Measurements from ENCODE around the gene S100A8. TPM values are rescaled to one million over a fixed set of nuclear protein-coding genes. Genes with fewer than 3 reads are reported as not detected.

The S100A8 gene
- total and polyA plus RNA-seq, 4 donors = 38.4 to 99.3 (median 41.9) TPM

- TF ChIP-seq SP1 (IDR thresholded peaks at IDR 0.05) (no peak), RAD21 (IDR thresholded peaks at IDR 0.05) (no peak), YY1 (IDR thresholded peaks at IDR 0.05) (no peak), JUND (IDR thresholded peaks at IDR 0.05) (no peak), ZBTB33 (IDR thresholded peaks at IDR 0.05) (no peak), RXRA (IDR thresholded peaks at IDR 0.05) (no peak), FOXA2 (IDR thresholded peaks at IDR 0.05) (no peak), GABPA (IDR thresholded peaks at IDR 0.05 in 1 of 2, conservative IDR thresholded peaks at IDR 0.05 in 1 of 2) (no peak), TAF1 (conservative IDR thresholded peaks at IDR 0.05) (no peak), MAX (IDR thresholded peaks at IDR 0.05) (no peak), NR2F2 (IDR thresholded peaks at IDR 0.05) (no peak), HNF4G (IDR thresholded peaks at IDR 0.05) (no peak), HNF4A (conservative IDR thresholded peaks at IDR 0.05) (no peak), CTCF (IDR thresholded peaks at IDR 0.05; ENCODE audit: low read depth, low read length, missing input control) (no peak), EGR1 (IDR thresholded peaks at IDR 0.05; ENCODE audit: low read depth in 2 of 2) (no peak), FOXA1 (IDR thresholded peaks at IDR 0.05) (no peak)
- TF ChIP-seq, protein P1, sequence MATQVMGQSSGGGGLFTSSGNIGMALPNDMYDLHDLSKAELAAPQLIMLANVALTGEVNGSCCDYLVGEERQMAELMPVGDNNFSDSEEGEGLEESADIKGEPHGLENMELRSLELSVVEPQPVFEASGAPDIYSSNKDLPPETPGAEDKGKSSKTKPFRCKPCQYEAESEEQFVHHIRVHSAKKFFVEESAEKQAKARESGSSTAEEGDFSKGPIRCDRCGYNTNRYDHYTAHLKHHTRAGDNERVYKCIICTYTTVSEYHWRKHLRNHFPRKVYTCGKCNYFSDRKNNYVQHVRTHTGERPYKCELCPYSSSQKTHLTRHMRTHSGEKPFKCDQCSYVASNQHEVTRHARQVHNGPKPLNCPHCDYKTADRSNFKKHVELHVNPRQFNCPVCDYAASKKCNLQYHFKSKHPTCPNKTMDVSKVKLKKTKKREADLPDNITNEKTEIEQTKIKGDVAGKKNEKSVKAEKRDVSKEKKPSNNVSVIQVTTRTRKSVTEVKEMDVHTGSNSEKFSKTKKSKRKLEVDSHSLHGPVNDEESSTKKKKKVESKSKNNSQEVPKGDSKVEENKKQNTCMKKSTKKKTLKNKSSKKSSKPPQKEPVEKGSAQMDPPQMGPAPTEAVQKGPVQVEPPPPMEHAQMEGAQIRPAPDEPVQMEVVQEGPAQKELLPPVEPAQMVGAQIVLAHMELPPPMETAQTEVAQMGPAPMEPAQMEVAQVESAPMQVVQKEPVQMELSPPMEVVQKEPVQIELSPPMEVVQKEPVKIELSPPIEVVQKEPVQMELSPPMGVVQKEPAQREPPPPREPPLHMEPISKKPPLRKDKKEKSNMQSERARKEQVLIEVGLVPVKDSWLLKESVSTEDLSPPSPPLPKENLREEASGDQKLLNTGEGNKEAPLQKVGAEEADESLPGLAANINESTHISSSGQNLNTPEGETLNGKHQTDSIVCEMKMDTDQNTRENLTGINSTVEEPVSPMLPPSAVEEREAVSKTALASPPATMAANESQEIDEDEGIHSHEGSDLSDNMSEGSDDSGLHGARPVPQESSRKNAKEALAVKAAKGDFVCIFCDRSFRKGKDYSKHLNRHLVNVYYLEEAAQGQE (IDR thresholded peaks at IDR 0.05) = no peak
- TF ChIP-seq, protein P2, sequence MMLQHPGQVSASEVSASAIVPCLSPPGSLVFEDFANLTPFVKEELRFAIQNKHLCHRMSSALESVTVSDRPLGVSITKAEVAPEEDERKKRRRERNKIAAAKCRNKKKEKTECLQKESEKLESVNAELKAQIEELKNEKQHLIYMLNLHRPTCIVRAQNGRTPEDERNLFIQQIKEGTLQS (IDR thresholded peaks at IDR 0.05) = no peak
- H3K4me3 ChIP-seq (ENCODE audit: low read depth in 1 of 3, low read length in 3 of 3) = no peak overlapping the region
- no peak overlapping the region for H3K9ac ChIP-seq (ENCODE audit: low read depth in 1 of 2, low read length in 2 of 2)
- WGBS = 84% methylated on average over 4 of the region's 4 CpGs
- no peaks in the 10 kb centered on the region for H3K27me3 ChIP-seq (ENCODE audit: control insufficient read depth in 4 of 4, insufficient read depth in 4 of 4, low read length in 3 of 4)
- no peaks in the 10 kb centered on the region for H3K4me1 ChIP-seq (ENCODE audit: control insufficient read depth in 4 of 4, insufficient read depth in 4 of 4, low read length in 3 of 4)
- no peaks in the 10 kb centered on the region for H3K9me3 ChIP-seq (ENCODE audit: control insufficient read depth in 4 of 4, low read length in 3 of 4)
- no peak for DNase-seq (ENCODE audit: low spot score)
- H3K27ac ChIP-seq (ENCODE audit: low read depth in 1 of 2, low read length in 2 of 2) = no peak overlapping the region
- H3K36me3 ChIP-seq (ENCODE audit: control insufficient read depth in 4 of 4, insufficient read depth in 3 of 4, low read depth in 1 of 4, low read length in 3 of 4) = no peaks in the 10 kb centered on the region
These were observed 46.4 kb upstream of the S100A8 start for GRCh38 chr1:153437236-153437635.

Data from liver (tissue), 9 donors.